BE2C (cell line): ENCODE results near the gene PIK3R4.

Source experiments
- DNase-seq: peaks from one replicate; pipeline ENCODE4 v3.0.0-alpha.2; 2020
- H3K27me3 ChIP-seq: fragments of 250-450 bp; sonication (Bioruptor Pico); 2 replicates; pipeline ENCODE4 v1.5.1; 2020; ENCODE audit warnings: mild to moderate bottlenecking
- H3K36me3 ChIP-seq: fragments of 250-450 bp; sonication (Bioruptor Pico); 2 replicates; pipeline ENCODE4 v1.5.1; 2020; ENCODE audit warnings: mild to moderate bottlenecking
- H3K4me1 ChIP-seq: fragments of 250-450 bp; sonication (Bioruptor Pico); 2 replicates; pipeline ENCODE4 v1.5.1; 2020
- H3K4me3 ChIP-seq: 2 replicates; pipeline ENCODE4 v1.5.1; 2011; ENCODE audit warnings: low read depth, low read length
- H3K9me3 ChIP-seq: fragments of 250-450 bp; sonication (Bioruptor Pico); 2 replicates; pipeline ENCODE4 v1.5.1; 2020
- TF ChIP-seq, protein P1 (sequence below): IDR thresholded peaks from 2 replicates; pipeline ENCODE4 v1.5.1; 2012; ENCODE audit warnings: mild to moderate bottlenecking, low read depth, low read length

The PIK3R4 gene

DNA sequence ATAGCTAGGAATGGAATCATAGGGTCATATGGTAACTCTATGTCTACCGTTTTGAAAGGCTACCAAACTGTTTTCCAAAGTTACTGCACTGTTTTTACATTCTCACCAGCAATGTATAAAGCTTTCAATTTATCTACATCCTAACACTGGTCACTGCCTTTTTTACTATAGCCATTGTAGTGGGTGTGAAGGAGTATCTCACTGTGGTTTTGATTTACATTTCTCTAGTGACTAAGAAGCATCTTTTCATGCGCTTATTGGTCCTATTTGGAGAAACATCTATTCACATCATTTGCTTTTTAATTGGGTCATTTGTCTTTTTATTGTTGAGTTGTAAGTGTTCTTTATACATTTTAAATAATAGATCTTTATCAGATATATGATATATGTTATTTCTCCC, 53.3 kb downstream of the PIK3R4 start:
- Histone ChIP-seq H3K27me3 (no peaks in the 10 kb centered on the region), H3K9me3 (no peaks in the 10 kb centered on the region), H3K4me1 (no peaks in the 10 kb centered on the region; the same call in 1 of the 2 replicates), H3K36me3 (peaks cover 33% of the 10 kb centered on the region), H3K4me3 (no peak overlapping the region)
- TF ChIP-seq, protein P1, sequence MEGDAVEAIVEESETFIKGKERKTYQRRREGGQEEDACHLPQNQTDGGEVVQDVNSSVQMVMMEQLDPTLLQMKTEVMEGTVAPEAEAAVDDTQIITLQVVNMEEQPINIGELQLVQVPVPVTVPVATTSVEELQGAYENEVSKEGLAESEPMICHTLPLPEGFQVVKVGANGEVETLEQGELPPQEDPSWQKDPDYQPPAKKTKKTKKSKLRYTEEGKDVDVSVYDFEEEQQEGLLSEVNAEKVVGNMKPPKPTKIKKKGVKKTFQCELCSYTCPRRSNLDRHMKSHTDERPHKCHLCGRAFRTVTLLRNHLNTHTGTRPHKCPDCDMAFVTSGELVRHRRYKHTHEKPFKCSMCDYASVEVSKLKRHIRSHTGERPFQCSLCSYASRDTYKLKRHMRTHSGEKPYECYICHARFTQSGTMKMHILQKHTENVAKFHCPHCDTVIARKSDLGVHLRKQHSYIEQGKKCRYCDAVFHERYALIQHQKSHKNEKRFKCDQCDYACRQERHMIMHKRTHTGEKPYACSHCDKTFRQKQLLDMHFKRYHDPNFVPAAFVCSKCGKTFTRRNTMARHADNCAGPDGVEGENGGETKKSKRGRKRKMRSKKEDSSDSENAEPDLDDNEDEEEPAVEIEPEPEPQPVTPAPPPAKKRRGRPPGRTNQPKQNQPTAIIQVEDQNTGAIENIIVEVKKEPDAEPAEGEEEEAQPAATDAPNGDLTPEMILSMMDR = no peak
- no peak for DNase-seq

DNA sequence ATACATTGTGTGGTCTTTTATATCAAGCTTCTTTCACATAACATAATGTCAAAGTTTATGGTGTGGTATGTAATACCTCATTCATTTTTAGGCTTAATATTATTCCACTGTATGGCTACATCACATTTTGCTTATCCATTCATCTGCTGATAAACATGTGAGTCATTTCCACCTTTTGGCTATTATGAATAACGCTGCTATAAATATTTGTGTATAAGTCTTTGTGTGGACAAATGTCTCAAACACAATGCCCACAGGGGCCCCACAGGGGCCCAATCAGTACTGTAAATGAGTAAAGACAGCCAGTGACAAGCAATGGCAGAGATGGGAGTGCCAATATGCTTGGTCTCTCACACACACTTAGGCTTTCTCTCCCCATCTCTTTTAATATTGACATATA, 54.2 kb downstream of the PIK3R4 start:
- Histone ChIP-seq H3K9me3 (no peaks in the 10 kb centered on the region), H3K4me3 (no peak overlapping the region), H3K27me3 (no peaks in the 10 kb centered on the region), H3K36me3 (peaks cover 36% of the 10 kb centered on the region), H3K4me1 (no peaks in the 10 kb centered on the region; the same call in 1 of the 2 replicates)
- TF ChIP-seq, protein P1 = no peak
- DNase-seq = no peak

DNA sequence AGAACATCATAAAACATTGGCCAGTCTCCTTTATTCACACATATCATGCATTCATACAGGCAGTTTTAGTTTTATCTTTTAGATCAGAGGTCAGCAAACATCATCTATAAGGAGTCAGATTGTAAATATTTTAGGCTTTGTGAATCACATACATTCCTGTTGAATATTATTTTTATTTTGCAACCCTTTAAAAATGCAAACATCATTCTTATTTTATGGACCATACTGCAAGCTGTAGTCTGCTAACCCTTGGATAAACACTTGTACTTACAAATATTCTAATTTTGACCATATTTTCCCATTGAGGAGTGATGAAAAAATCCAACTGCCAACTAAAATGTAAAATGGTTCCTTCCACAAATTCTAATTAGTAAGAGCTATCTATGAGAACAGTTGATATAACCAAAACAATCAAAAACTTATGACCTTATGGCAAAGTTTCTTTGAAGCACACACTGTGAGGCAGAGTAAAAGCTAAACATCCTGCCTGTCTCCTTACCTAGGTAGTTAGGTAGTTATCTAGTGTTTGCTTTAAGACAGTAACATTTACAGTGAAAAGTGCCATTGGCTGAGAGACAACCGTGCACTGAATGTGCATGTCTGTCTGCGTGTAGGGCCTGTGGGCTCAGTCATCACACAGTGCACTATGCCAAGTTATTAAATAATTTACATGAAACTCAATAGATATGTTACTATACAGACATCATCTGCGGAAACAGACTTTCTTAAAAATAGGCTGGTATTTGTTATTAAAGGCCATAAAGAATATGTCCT, 57.7 kb downstream of the PIK3R4 start:
- no peak for DNase-seq
- Histone ChIP-seq H3K27me3 (no peaks in the 10 kb centered on the region), H3K4me3 (no peak overlapping the region), H3K9me3 (peaks cover 2% of the 10 kb centered on the region; the same call in 1 of the 2 replicates), H3K36me3 (peaks cover 44% of the 10 kb centered on the region), H3K4me1 (no peaks in the 10 kb centered on the region; the same call in 1 of the 2 replicates)
- TF ChIP-seq, protein P1 = no peak

DNA sequence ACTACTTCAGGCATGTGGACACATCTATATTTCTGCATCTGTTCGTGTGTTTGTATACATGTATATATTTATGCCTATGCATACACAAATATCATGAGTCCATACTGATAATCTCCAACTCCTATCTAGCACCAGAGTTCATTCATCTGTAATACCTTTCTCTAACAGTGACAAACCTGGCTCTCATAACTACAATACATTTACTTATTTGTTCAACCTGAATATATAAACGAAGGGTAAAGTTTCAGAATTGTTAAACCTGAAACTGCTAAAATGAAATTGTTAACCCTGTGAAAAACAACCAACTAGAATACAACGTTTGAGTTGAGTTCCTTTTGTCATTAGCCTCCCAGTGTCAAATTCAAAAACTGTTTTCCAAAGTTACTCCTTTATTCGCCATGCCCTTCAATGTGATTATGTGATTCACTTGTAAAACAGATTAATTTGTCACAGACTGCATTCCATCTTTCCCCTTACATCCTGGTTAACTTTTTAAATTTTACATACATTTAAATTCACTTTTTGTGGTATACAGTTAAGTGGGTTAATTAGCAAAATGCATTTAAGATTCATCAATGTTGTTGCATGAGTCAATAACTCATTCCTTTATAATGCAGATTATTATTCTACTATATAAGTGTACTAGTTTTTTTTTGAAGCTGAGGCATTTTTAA, 58.5 kb downstream of the PIK3R4 start:
- Histone ChIP-seq H3K4me3 (no peak overlapping the region), H3K4me1 (no peaks in the 10 kb centered on the region), H3K27me3 (no peaks in the 10 kb centered on the region), H3K9me3 (peaks cover 2% of the 10 kb centered on the region; the same call in 1 of the 2 replicates), H3K36me3 (peaks cover 52% of the 10 kb centered on the region)
- TF ChIP-seq, protein P1 = no peak
- no peak for DNase-seq

DNA sequence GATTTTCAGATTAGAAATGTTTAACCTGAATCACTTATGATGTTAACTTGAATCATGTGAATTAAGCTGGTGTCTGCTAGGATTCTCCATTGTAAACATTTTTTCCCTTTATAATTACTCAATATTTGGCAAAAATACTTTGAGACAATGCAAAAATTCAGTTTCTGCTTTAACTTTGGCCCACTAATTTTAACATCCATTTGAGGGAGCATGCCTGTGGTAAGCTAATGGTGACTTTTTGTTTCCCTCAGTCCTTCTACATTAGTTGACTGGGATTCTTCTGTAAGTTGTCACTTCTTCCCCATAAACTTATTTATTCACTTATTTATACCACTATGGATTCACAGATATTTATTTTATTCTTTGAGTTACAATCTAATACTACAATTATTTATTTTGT, 59.3 kb downstream of the PIK3R4 start:
- DNase-seq = no peak
- TF ChIP-seq, protein P1 = no peak
- Histone ChIP-seq H3K36me3 (peaks cover 59% of the 10 kb centered on the region), H3K27me3 (no peaks in the 10 kb centered on the region), H3K4me1 (no peaks in the 10 kb centered on the region), H3K9me3 (peaks cover 2% of the 10 kb centered on the region; the same call in 1 of the 2 replicates), H3K4me3 (no peak overlapping the region)

- H3K4me1 ChIP-seq = no peaks in the 10 kb centered on the region
- H3K4me3 ChIP-seq = no peak overlapping the region
- no peaks in the 10 kb centered on the region for H3K27me3 ChIP-seq
- H3K9me3 ChIP-seq = peaks cover 2% of the 10 kb centered on the region; the same call in 1 of the 2 replicates
- no peak for DNase-seq
- TF ChIP-seq, protein P1 = no peak
- H3K36me3 ChIP-seq = peaks cover 61% of the 10 kb centered on the region
These were observed 59.8 kb downstream of the PIK3R4 start for GRCh38 chr3:130686833-130687232.
